ENCODE data around the gene SPEG. TPM values are rescaled to one million over a fixed set of nuclear protein-coding genes. Genes with fewer than 3 reads are reported as not detected.

SPEG gene
- total and polyA plus RNA-seq, 2 of the 13 experiments (the other 11 are each of a cell fraction or from before 2014, with no cell fraction given) = 0.18 to 0.24 TPM

- BruUV-seq (replicated peaks) = no TSS peak
- ChIA-PET POLR2A (interaction anchor here (1.1 kb wide), 1 partner anchor 9 kb away, joined by 3 read pairs; no protein-coding TSS in a partner anchor), CTCF (ENCODE audit: low intra/inter-chr PET ratio, low total read pairs) (no interaction called here)
- ATAC-seq (no peak), DNase-seq (ENCODE audit: low spot score) (no peak), FAIRE-seq (no peak)
- Histone ChIP-seq H3K4me2 (ENCODE audit: low read depth, low read length) (no peak overlapping the region), H3K4me3 (replicated peaks in 1 of 3; ENCODE audit: insufficient read depth in 1 of 3, low read depth in 2 of 3, low read length in 3 of 3) (no peak overlapping the region), H2AFZ (ENCODE audit: low read length) (no peak overlapping the region), H3K9ac (ENCODE audit: insufficient read depth, low read depth, low read length) (no peak overlapping the region), H4K20me1 (ENCODE audit: insufficient read depth, low read length) (no peaks in the 10 kb centered on the region), H3K36me3 (replicated peaks in 1 of 2; ENCODE audit: control insufficient read depth in 1 of 2, insufficient read depth in 2 of 2, low read length in 2 of 2) (no peaks in the 10 kb centered on the region), H3K79me2 (ENCODE audit: insufficient read depth, low read length) (no peaks in the 10 kb centered on the region), H3K9me3 (ENCODE audit: low read length) (no peaks in the 10 kb centered on the region), H3K27me3 (ENCODE audit: control insufficient read depth in 1 of 2, insufficient read depth in 2 of 2, low read length in 2 of 2) (peaks cover 51 to 100% of the 10 kb centered on the region in 2 experiments; a peak in 4 of 5 replicates), H3K4me1 (ENCODE audit: insufficient read depth, low read length) (peaks cover 6% of the 10 kb centered on the region; the same call in 1 of the 2 replicates), H3K27ac (ENCODE audit: extremely low read length, insufficient read depth, low read length) (no peak overlapping the region)
- WGBS (ENCODE audit: low lambda C conversion rate) = 14% methylated on average over 12 of the region's 14 CpGs
- intact Hi-C loops (cut with micrococcal nuclease; ENCODE audit: unreplicated experiment) = no loop called here
- no peak for TF ChIP-seq KDM2A (CRISPR knock-in tag; IDR thresholded peaks at IDR 0.05; ENCODE audit: borderline replicate concordance, low read depth)
- TF ChIP-seq ZMYM3 (CRISPR knock-in tag; IDR thresholded peaks at IDR 0.05) = no peak
- no peak for TF ChIP-seq RBM39 (IDR thresholded peaks at IDR 0.05; ENCODE audit: low read depth, low read length, poor library complexity, severe bottlenecking)
- no peak for TF ChIP-seq ZKSCAN5 (CRISPR knock-in tag; IDR thresholded peaks at IDR 0.05)
- no peak for TF ChIP-seq GMEB2 (CRISPR knock-in tag; IDR thresholded peaks at IDR 0.05; ENCODE audit: low read depth)
- TF ChIP-seq ZNF567 (CRISPR knock-in tag; IDR thresholded peaks at IDR 0.05; ENCODE audit: borderline replicate concordance) = no peak
- TF ChIP-seq STAG1 (CRISPR knock-in tag; IDR thresholded peaks at IDR 0.05) = no peak
- TF ChIP-seq MAF1 (CRISPR knock-in tag; IDR thresholded peaks at IDR 0.05; ENCODE audit: borderline replicate concordance) = no peak
- no peak for TF ChIP-seq ZNF792 (CRISPR knock-in tag; IDR thresholded peaks at IDR 0.05)
- no peak for TF ChIP-seq ZNF598 (CRISPR knock-in tag; IDR thresholded peaks at IDR 0.05; ENCODE audit: borderline replicate concordance)
- no peak for TF ChIP-seq SP140L (CRISPR knock-in tag; IDR thresholded peaks at IDR 0.05; ENCODE audit: borderline replicate concordance)
- in situ Hi-C loops (cut with HindIII; ENCODE audit: extremely low pct_ligation_motif_present, low pct_unique_long_range_greater_than_20kb) = no loop called here
Observed at GRCh38 chr2:219488844-219489194, 54.2 kb downstream of the SPEG start.
